HG03060 (cell line): ENCODE measurements around the gene CLDN15.
A peak's percentile ranks its signal among the peaks of the same experiment; 100 is the strongest.
"Not testable (repeated sequence)": the region's sequence is repeated elsewhere in the genome, so short reads cannot be mapped to it uniquely, and the experiment has no call there.

Source experiments
- ATAC-seq: cut with Tn5 transposase; IDR thresholded peaks from one replicate; pipeline ENCODE4 v1.9.1; 2021; ENCODE audit warnings: low read depth, moderate number of reproducible peaks; ENCODE audit not compliant: unreplicated experiment

CLDN15 gene, protein sequence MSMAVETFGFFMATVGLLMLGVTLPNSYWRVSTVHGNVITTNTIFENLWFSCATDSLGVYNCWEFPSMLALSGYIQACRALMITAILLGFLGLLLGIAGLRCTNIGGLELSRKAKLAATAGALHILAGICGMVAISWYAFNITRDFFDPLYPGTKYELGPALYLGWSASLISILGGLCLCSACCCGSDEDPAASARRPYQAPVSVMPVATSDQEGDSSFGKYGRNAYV

DNA sequence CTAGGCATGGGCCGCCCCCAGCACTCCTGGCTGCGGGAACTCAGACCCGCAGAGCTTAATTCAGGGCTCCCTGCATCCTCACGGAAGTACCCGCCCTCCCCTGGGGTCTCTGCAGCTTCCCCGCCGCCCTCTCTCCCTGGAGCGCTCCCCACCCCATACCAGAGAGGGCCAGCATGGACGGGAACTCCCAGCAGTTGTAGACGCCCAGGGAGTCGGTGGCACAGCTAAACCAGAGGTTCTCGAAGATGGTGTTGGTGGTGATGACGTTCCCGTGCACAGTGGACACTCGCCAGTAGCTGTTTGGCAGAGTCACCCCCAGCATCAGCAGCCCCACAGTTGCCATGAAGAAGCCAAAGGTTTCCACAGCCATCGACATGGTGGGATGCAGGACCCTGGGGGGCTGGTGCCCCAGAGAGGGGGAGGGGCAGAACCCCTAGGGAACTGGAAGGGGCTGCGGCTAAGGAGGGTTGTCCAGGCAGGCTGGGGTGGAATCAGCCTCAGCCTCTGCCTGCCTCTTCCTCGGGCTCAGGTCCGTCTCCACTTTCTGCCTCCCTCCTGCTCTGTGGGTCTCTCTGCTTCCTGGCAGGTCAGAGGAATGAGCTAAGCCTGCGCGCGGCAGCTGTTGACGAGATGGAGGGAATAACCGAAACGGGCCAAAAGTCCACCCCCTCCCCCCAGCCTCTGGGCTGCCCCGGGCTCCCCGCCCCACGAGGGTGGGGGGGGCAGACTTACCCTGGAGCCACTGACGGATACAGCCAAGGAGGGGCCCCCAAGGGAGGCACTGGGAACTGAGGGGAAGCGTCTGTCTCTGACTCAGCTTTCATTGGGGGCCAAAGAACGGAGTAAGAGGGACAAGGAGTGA is at the start of gene CLDN15:
CLDN15 (minus strand) TSS at position 597 of the 862 bp plus-strand sequence; CDS start at position 376, 221 bp downstream.
- no peak for ATAC-seq

DNA sequence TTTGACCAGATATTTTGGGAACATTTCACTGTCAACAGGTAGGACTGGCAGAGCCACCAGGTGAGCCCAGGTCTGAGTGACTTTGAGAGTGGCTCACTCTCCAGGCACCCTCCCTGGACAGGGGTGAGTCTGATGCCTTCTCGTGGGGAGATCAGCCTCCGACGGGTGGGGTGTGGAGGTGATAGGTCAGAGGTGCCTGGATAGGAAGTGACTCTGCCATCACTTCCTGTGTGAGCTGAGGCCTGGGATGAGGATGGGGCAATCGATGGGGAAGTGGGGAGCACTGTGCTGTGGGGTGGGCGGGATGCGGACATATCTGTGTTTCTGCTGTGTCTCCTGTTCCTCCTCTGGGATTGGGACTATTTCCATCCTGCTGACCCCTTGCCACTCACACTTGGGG is 49.4 kb upstream of the CLDN15 start:
- no peak for ATAC-seq

DNA sequence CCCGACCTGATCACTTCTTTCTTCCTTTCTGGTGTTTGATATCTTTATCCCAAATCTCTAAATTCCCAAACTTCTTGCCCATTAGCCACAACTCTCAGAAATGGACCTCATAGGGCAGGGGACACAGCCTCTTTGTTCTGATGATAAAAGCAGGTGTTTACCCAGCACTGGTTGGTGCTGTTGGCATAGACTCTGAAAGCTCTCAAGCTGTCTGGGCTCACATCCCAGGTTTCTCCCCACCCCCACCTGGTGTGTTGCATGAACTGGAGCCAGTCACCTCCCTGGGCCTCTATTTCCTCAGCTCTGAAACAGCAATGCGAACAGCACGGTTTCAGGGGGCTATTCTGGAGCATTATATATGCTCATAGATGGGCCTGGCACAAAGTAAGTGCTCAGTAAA is 48.3 kb upstream of the CLDN15 start:
- not testable (repeated sequence) for ATAC-seq

DNA sequence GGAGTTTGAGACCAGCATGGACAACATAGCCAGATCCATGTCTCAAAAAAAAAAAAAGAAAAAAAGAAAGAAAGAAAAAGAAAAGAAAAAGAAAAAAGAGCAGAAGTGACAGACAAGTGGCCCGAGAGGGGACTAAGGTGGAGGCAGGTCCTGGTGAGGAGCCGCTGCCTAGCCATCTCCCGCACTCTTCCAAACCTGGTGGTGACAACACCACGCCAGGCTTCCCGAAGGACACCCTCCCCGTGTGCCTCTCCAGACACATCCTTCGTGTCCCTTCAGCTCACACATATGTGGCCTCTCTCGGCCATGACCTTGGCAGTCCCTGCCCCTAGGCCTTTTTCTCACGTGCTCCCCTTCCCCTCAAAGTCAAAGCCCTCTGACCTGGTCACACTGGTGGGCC is 47.6 kb upstream of the CLDN15 start:
- ATAC-seq = no peak

DNA sequence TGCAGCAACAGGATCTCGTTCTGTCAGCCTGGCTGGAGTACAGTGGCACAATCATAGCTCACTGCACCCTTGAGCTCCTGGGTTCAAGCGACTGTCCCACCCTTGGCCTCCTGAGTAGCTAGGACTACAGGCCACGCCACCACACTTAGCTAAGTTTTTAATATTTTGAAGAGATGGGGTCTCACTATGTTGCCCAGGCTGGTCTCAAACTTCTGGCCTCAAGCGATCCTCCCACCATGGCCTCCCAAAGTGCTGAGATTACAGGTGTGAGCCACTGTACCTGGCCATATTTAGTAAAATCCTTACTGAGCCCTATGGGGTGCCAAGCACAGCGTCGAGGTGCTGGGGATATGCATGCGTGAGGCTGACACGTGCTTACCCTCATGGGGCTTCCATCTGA is 43.3 kb upstream of the CLDN15 start:
- ATAC-seq = not testable (repeated sequence)

DNA sequence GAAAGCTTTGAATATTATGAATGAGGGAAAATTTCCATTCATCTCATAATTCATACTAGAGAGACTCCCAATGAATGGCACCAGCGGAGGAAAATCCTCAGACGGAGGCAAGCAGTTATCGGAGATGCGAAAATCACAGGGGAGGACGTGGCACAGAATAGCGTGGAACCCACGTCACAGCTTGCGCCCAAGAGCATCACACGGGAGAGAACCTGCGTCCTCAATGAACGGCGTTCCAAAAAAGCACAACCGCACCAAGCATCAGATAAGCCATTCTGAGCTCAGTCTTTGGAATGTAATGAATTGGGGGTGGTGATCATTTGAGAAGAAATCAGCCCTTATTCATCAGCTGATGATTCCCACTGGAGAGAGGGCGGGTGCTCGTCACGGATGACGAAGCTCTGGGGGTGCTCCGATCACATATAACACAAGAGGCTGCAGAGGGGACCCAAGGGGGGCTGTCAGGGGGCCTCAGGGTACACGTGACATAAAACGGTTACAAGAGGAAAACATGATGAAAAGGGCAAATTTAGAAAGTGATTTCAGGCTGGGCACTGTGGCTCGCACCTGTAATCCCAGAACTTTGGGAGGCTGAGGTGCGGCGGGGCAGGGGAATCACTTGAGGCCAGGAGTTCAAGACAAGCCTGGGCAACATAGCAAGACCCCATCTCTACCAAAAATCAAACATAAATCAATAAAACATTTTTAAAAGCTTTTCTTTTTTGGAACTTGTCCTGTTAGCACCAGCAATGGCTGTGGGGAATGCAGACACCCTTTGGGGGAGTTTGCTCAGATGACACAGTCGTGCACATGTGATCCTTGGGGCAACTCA is 41.1 kb upstream of the CLDN15 start:
- no peak for ATAC-seq

DNA sequence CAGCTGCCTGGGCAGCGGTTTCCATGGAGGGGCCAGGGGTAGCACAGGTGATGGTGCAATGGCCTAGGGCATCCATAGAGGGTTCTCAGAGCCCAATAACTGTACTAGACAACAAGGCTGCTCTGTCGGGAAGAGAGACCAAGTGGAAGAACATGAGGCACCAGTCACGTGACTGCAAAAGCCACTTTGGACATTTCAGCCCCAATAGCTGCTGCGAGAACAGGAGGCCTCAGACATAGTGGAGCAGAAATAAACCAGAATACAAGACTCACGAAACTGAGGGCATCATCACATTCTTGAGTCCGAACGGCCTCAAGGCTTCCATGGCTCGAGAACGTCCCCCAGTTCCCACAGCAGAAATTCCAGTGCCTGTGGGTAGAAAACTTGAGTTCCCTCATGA is 39.6 kb upstream of the CLDN15 start:
- no peak for ATAC-seq

DNA sequence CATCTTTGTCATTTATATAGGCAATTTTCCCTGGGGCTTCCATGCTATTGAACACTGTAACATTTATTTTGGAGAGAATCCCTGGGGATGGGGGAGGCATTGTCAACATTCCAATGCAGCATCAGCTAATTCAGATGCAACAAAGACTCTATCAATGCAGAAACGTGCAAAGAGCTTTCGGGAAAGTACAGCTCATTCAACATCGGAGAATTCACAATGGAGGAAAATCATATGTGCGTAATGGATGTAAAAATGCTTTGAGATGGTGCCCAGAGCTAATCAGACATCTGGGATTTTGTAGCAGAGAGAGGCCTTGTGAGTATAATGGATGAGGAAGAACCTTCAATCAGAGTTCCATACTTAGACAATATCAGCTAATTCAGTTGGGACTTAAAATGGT is 35.6 kb upstream of the CLDN15 start:
- ATAC-seq = no peak

DNA sequence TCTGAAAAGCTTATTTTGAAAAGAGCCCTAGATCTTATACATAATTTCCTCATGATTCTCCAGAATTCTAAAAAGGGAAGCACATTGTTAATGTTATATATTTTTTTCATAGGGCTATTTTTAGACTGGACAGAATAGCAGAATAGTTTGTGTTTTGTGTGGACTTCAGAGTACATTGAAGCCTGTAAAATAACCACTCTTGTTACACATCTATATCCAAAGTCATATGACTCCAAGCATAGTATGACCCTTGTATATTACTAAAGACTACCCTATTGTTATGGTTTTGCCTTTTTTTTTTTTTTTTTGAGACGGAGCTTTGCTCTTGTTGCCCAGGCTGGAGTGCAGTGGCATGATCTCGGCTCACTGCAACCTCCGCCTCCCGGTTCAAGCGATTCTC is 33.4 kb upstream of the CLDN15 start:
- ATAC-seq = no peak

DNA sequence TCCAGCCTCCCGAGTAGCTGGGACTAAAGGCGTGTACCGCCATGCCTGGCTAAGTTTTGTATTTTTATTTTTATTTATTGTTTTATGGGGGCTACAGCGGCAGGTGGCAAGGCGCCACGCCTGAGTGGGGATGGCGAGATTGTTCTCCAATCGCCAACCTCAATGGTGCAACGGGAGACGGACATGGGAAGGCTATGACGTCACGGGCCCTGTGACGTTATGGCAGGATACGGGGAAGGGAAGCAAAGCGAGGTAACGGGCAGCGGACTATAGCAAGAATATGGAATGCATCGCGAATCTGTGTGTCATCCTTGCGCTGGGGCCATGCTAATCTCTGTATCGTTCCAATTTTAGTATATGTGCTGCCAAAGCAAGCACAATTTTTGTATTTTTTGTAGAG is 32.1 kb upstream of the CLDN15 start:
- no peak for ATAC-seq

DNA sequence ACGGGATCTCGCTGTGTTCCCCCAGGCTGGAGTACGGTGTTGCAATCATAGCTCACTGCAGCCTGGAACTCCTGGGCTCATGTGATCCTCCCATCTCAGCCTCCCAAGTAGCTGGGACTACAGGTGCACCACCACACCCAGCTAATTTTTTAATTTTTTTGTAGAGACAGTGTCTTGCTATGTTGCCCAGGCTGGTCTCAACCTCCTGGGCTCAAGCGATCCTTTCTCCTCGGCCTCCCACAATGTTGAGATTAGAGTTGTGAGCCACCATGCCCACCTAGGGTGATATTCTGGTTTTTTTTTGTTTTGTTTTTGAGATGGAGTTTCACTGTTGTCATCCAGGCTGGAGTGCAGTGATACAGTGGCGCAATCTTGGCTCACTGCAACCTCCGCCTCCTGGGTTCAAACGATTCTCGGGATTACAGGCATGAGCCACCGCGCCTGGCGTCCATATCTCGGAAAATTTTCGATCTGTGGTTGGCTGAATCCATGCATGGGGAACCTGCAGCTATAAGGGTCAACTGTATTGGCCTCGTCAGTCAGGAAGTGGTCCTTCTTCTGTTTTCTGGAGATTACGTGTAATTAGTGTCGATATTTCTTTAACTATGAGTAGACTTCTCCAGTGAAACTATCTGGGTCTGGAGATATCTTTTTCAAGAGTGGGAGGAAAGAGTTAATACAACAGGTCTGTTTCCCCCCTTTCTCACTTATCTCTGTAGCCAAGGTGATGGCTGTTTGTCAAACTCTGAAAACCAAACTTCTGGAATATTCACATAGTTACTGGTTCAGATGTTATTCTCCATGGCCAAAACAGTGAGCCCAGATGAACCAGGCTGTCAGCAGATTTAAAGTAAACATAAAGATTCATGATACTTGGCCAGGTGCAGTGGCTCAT is 28.3 kb upstream of the CLDN15 start:
- no peak for ATAC-seq

DNA sequence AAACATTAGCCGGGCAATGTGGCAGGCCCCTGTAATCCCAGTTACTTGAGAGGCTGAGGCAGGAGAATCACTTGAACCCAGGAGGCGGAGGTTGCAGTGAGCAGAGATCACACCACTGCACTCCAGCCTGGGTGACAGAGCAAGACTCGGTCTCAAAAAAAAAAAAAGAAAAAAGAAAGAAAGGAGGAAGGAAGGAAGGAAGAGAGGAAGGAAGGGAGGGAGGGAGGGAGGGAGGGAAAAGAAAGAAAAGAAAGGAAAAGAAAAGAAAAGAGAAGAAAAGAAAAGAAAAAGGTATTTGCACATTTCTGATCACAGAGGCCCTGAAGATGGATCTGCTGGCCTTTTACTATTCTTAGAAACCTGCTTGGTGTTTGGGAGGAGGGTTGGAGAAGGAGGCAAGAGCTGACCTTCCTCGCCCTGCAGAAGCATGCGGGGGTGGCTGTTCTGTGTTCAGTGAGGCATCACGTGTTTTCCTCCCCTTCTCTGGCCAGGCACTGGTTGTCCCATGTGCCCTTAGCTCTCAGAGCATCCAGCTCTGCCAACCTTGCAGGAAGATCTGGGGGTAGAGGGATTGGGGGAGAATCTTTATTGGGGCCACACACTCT is 26.6 kb upstream of the CLDN15 start:
- ATAC-seq = not testable (repeated sequence)

DNA sequence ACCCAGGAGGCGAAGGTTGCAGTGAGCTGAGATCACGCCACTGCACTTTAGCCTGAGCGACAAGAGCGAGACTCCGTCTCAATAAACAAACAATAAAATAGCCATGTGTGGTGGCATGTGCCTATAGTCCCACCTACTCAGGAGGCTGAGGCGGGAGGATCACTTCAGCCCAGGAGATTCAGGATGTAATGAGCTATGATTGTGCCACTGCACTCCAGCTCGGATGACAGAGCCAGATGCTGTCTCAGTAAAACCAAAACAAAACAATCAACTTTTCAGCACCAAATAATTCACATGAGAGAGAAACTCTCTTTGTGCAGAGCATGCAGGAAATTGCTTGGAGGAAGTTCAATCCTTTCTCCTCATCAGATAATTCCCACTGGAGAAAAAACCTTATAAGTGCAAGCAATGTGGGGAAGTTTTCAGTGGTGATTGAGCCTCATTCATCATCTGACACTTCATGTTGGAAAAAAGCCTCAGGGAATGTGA is 20.7 kb upstream of the CLDN15 start:
- no peak for ATAC-seq

DNA sequence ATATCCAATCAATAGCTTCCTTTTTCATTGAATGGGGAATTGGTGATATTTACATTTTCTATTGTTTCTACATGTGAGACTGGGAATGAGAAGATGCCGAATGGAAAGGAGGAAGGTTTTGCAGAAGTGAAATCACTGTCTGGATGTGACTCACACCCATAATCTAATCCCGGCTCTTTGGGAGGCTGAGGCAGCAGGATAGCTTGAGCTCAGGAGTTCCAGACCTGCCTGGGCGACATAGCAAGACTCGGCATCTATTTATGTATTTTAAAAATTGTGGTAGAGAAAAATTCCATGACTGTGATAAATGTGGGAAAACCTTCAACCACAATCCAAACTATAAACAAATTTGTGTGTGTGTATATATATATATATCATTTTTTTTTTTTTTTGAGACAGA is 18.2 kb upstream of the CLDN15 start:
- no peak for ATAC-seq

DNA sequence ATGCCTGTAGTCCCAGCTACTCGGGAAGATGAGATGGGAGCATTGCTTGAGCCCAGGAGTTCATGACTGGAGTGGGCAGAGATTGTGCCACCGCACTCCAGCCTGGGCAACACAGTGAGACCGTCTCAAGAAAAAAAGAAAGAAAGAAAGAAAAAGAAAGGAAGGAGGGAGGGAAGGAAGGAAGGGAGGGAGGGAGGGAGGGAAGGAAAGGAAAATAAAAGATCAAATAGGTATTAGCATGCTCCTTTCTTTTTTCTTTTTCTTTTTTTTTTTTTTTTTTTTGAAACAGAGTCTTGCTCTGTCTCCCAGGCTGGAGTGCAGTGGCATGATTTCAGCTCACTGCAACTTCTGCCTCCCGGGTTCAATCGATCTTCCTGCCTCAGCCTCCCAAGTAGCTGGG is 15.6 kb upstream of the CLDN15 start:
- not testable (repeated sequence) for ATAC-seq

DNA sequence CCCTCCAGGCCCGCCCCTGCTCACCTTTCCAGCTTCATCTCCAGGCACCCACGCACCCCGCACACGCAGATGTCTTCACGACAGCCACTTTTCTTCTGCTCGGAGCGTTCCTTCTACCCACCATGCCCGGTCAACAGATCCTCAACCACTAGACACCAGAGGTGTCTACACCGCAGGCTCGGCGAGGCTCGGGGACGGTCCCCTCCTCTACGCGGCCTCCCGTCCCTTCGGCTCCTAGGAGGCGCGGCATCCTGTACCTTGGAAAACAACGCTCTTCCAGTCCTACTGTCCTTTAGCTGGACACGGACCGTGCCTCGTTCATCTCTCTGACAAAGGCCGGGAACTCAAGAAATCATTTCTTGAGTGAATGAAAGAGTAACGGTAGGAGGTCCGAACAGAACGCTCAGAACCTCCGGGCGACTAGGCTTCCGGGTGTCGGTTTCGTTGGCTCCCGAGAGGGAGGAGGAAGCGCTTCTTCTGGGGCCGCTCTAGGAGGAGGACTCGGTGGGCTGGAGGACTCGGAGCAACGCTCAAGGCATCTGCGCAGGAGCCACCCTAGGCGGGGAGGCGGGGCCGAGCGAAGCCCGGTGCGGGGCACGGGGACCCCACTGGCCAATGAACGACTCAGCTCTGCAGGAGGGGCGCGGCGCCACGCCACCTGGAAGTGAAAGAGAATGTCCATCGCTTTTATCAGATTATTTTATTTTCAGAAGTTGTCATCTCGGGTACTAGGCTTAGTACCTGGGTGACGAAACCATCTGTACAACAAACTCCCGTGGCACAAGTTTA is 14.5 kb upstream of the CLDN15 start:
- peak; percentile 81 for ATAC-seq

DNA sequence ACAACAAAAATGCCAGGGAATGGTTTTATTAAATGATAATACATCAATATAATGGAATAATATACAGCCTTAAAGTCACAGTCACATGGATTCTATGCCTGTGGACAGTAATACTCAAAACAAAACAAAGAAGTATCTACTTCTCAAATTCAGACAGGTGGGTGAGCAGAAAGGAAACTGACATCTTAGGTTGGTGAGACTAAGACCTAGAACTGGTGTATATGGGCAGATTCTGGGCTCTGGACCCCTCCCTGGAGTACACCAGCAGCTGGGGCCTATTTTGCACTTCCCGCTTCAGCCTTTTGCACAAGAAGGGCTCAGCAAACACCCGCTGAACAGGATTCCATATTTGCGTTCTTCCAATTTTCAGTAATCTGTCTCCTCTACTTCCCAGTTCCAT is 12.7 kb upstream of the CLDN15 start:
- peak; percentile 36 for ATAC-seq

DNA sequence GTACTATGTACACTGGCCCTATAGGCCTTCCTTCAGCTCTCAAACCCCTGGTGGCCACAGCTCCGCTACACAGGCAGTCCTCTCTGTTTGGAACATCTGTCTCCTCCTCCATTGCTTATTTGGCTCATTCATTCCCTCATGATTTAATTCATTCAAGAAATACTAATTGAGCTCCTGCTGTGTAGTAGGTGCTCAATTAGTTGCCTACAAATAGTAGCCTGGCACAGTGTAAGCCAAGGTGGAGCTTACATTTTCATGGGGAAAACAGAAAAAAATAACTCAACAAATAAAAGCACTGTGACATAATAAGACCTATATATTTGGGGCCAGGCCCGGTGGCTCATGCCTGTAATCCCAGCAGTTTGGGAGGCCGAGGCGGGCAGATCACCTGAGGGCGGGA is 10.7 kb upstream of the CLDN15 start:
- no peak for ATAC-seq

DNA sequence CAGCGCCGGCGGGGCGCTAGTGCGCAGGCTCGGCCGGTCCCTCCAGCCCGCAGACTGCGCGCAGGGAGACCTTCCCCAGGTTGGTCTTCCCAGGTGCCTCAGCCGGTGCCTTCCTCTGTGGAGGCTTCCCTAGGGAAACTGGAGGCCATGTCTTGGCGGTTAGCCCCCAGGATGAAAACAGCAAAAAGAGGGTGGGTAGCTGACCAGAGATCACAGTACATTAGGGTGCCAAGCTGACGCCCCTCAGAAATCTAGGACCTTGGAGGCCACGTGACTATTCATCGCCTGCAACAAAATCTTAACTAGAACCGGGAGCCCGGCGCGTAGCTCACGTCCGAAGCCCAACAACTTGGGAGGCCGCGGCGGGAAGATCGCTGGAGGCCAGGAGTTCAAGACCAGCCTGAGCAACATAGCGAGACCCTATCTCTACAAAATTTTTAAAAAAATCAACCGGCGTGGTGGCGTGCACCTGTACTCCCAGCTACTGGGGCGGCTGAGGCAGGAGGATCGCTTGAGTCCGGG is 7.6 kb upstream of the CLDN15 start:
- ATAC-seq = no peak
